ENCODE results near the gene DISP2. TPM values are rescaled to one million over a fixed set of nuclear protein-coding genes. Genes with fewer than 3 reads are reported as not detected.
A peak's percentile ranks its signal among the peaks of the same experiment; 100 is the strongest.

Gene DISP2
- total RNA-seq, 1 experiment from 2014 or later, result 1.3 TPM

- no peak overlapping the region for H3K18ac ChIP-seq (ENCODE audit: insufficient read length, low read depth, low read length)
- no peak overlapping the region for H2BK15ac ChIP-seq (ENCODE audit: low read depth, low read length)
- H4K5ac ChIP-seq (ENCODE audit: insufficient read length, low read depth, low read length), result no peak overlapping the region
- H2AFZ ChIP-seq (ENCODE audit: low read length), result no peak overlapping the region
- H3K4me2 ChIP-seq (ENCODE audit: insufficient read depth, insufficient read length, low read length), result peak overlapping the region; percentile 1
- H2BK120ac ChIP-seq (ENCODE audit: low read depth, low read length, poor library complexity, severe bottlenecking), result no peak overlapping the region
- no peak overlapping the region for H2BK20ac ChIP-seq (ENCODE audit: low read depth, low read length, poor library complexity, severe bottlenecking)
- Mint-ChIP-seq H3K27me3 (ENCODE audit: low read depth) (peaks cover 52% of the 10 kb centered on the region), H3K4me1 (peaks cover 14 to 19% of the 10 kb centered on the region in 2 experiments), H3K9me3 (peaks cover 0 to 2% of the 10 kb centered on the region in 2 experiments; a peak in 1 of 5 replicates), H3K4me3 (peak overlapping the region; percentile 32 to 43; a peak in 2 of 5 replicates), H3K36me3 (ENCODE audit: insufficient read depth in 1 of 3, low read depth in 3 of 3) (no peaks in the 10 kb centered on the region), H3K27ac (no peak overlapping the region)
- no peak for DNase-seq
- no peak overlapping the region for H3K4ac ChIP-seq (ENCODE audit: low read depth, low read length)
- no peaks in the 10 kb centered on the region for H3K23me2 ChIP-seq (ENCODE audit: insufficient read length, low read depth, low read length, poor library complexity, severe bottlenecking)
- no peak overlapping the region for H3K23ac ChIP-seq (ENCODE audit: insufficient read length, low read depth, low read length)
- H3K79me1 ChIP-seq (ENCODE audit: insufficient read depth, low read depth, low read length, poor library complexity, severe bottlenecking), result no peaks in the 10 kb centered on the region
- H3K56ac ChIP-seq (ENCODE audit: insufficient read length, low read depth, low read length), result no peak overlapping the region
- no CpG with 5 or more reads among the region's 5 CpGs for WGBS (ENCODE audit: extremely low coverage, insufficient read length, low lambda C conversion rate)
- no peaks in the 10 kb centered on the region for H3K9me3 ChIP-seq (ENCODE audit: control insufficient read depth, low read depth, low read length)
- no peaks in the 10 kb centered on the region; the same call in 1 of the 2 replicates for H3K27me3 ChIP-seq (ENCODE audit: insufficient read depth, low read length)
- no peak overlapping the region for H3K27ac ChIP-seq (ENCODE audit: insufficient read length, low read depth, low read length)
- no peak overlapping the region for H2BK12ac ChIP-seq (ENCODE audit: insufficient read length, low read depth, low read length)
- no peak overlapping the region for H4K91ac ChIP-seq (ENCODE audit: insufficient read length, low read depth, low read length)
- H3K4me1 ChIP-seq (ENCODE audit: insufficient read depth, low read length), result no peaks in the 10 kb centered on the region; the same call in 1 of the 2 replicates
- H3K9ac ChIP-seq (ENCODE audit: extremely low read depth, insufficient read length, low read length), result no peak overlapping the region
- H3T11ph ChIP-seq (ENCODE audit: low read length), result no peak overlapping the region
- no peak overlapping the region for H2BK5ac ChIP-seq (ENCODE audit: insufficient read length, low read length)
- H4K8ac ChIP-seq (replicated peaks; ENCODE audit: insufficient read length, low read depth, low read length), result no peak overlapping the region
- H3K79me2 ChIP-seq (ENCODE audit: insufficient read depth, low read length), result no peaks in the 10 kb centered on the region
- TF ChIP-seq CTCF (conservative IDR thresholded peaks at IDR 0.05), result no peak
- no peaks in the 10 kb centered on the region for H4K20me1 ChIP-seq (ENCODE audit: control insufficient read depth, insufficient read depth, insufficient read length)
- H2AK5ac ChIP-seq (ENCODE audit: insufficient read length, low read length), result no peak overlapping the region
- H3K14ac ChIP-seq (ENCODE audit: insufficient read depth, low read length), result no peak overlapping the region
Observed at GRCh38 chr15:40367371-40367685, 9.3 kb downstream of the DISP2 start.
